Erythroblast (primary cell): ENCODE results near the gene CITED4.

Experiments used
- GATA1 ChIP-seq: IDR thresholded peaks from 2 replicates; pipeline ENCODE4 v1.6.1; 2011; ENCODE audit warnings: low read depth, mild to moderate bottlenecking, control low read depth, low read length, moderate library complexity
- POLR2A ChIP-seq: IDR thresholded peaks from 2 replicates; pipeline ENCODE4 v1.6.1; 2011; ENCODE audit warnings: mild to moderate bottlenecking, low read length

- TF ChIP-seq POLR2A (no peak), GATA1 (no peak)
Measured at GRCh38 chr1:40830419-40830943, 31.7 kb downstream of the CITED4 start.
